ENCODE data around the gene LRPAP1. TPM values are rescaled to one million over a fixed set of nuclear protein-coding genes. Genes with fewer than 3 reads are reported as not detected.
"Not testable (repeated sequence)": the region's sequence is repeated elsewhere in the genome, so short reads cannot be mapped to it uniquely, and the experiment has no call there.

Gene LRPAP1
- total RNA-seq: 10 to 100 TPM; 82.5 to 93.9 TPM

GRCh38 chr4:3531879-3532750 lies at the start of gene LRPAP1:
Gene LRPAP1 (minus strand): TSS chr4:3532422. CDS start chr4:3532412, 10 bp downstream.
- H3K4me1 ChIP-seq: peaks cover 27% of the 10 kb centered on the region
- intact Hi-C loops (cut with DNase I): no loop called here

GRCh38 chr4:3581334-3582090 lies 49.3 kb upstream of the LRPAP1 start:
- H3K9me3 ChIP-seq; ATAC-seq; H3K27me3 ChIP-seq; H3K27ac ChIP-seq; H3K36me3 ChIP-seq (replicated peaks in 1 of 2; ENCODE audit: insufficient read depth in 1 of 2, low read depth in 2 of 2); H3K4me3 ChIP-seq; intact Hi-C loops (cut with DNase I); H3K4me1 ChIP-seq; DNase-seq: not testable (repeated sequence)
- 73 to 88% methylated on average over 5 to 14 of the region's 15 CpGs for WGBS, 2 donors

More at GRCh38 chr4:3531879-3532750, at the start of gene LRPAP1:
- WGBS, 2 donors: 0% methylated on average over 14 to 77 of the region's 84 CpGs
- TF ChIP-seq CTCF (IDR thresholded peaks at IDR 0.05) (peak in 1 of 7 experiments; percentile 6), POLR2A (IDR thresholded peaks at IDR 0.05) (peak; percentile 95 to 98 (median 98))
- ATAC-seq: peak; percentile 97
- Histone ChIP-seq H3K4me3 (peak within 1 kb of the TSS; percentile 87 to 99), H3K27ac (peak within 1 kb of the TSS; percentile 50 to 84 (median 71)), H3K27me3 (no peaks in the 10 kb centered on the region), H3K9me3 (no peaks in the 10 kb centered on the region), H3K36me3 (replicated peaks in 1 of 2; ENCODE audit: insufficient read depth in 1 of 2, low read depth in 2 of 2) (no peaks in the 10 kb centered on the region)
- DNase-seq: peak; percentile 93 to 95 (median 94)

GRCh38 chr4:3580859-3581258 lies 48.6 kb upstream of the LRPAP1 start:
- H3K36me3 ChIP-seq (replicated peaks in 1 of 2; ENCODE audit: insufficient read depth in 1 of 2, low read depth in 2 of 2); H3K9me3 ChIP-seq; H3K27me3 ChIP-seq; H3K4me1 ChIP-seq; DNase-seq; ATAC-seq; H3K27ac ChIP-seq; H3K4me3 ChIP-seq; intact Hi-C loops (cut with DNase I): not testable (repeated sequence)
- WGBS, 2 donors: 63 to 76% methylated on average over 5 to 9 of the region's 9 CpGs

GRCh38 chr4:3578527-3579144 lies 46.4 kb upstream of the LRPAP1 start:
- not testable (repeated sequence) for H3K27me3 ChIP-seq; H3K36me3 ChIP-seq (replicated peaks in 1 of 2; ENCODE audit: insufficient read depth in 1 of 2, low read depth in 2 of 2); DNase-seq; H3K4me3 ChIP-seq; H3K4me1 ChIP-seq; H3K27ac ChIP-seq; H3K9me3 ChIP-seq; ATAC-seq
- WGBS, 2 donors: 52 to 63% methylated on average over 3 to 4 of the region's 4 CpGs
- intact Hi-C loops (cut with DNase I): loop anchor here (10.0 kb wide), 1 partner anchor 296 kb away; no protein-coding TSS in a partner anchor

- 36 to 55% methylated on average over 3 of the region's 3 CpGs for WGBS, 2 donors
- not testable (repeated sequence) for DNase-seq
These were observed 45.8 kb upstream of the LRPAP1 start for GRCh38 chr4:3578052-3578451.

GRCh38 chr4:3577208-3577892 lies 45.1 kb upstream of the LRPAP1 start:
- not testable (repeated sequence) for H3K4me1 ChIP-seq
- intact Hi-C loops (cut with DNase I): loop anchor here (10.0 kb wide), 1 partner anchor 297 kb away; no protein-coding TSS in a partner anchor

More at GRCh38 chr4:3578052-3578451, 45.8 kb upstream of the LRPAP1 start:
- intact Hi-C loops (cut with DNase I): loop anchor here (10.0 kb wide), 1 partner anchor 297 kb away; no protein-coding TSS in a partner anchor
- H3K36me3 ChIP-seq (replicated peaks in 1 of 2; ENCODE audit: insufficient read depth in 1 of 2, low read depth in 2 of 2); H3K27ac ChIP-seq; H3K4me1 ChIP-seq; H3K27me3 ChIP-seq; H3K9me3 ChIP-seq; H3K4me3 ChIP-seq; ATAC-seq: not testable (repeated sequence)

GRCh38 chr4:3576533-3577207 lies 44.4 kb upstream of the LRPAP1 start:
- ATAC-seq; H3K9me3 ChIP-seq; H3K36me3 ChIP-seq (replicated peaks in 1 of 2; ENCODE audit: insufficient read depth in 1 of 2, low read depth in 2 of 2); H3K4me3 ChIP-seq; H3K27ac ChIP-seq; H3K4me1 ChIP-seq; DNase-seq; H3K27me3 ChIP-seq: not testable (repeated sequence)
- 55 to 66% methylated on average over 12 to 21 of the region's 21 CpGs for WGBS, 2 donors
- intact Hi-C loops (cut with DNase I): loop anchor here (10.0 kb wide), 1 partner anchor 298 kb away; no protein-coding TSS in a partner anchor

More at GRCh38 chr4:3577208-3577892, 45.1 kb upstream of the LRPAP1 start:
- H3K27ac ChIP-seq; H3K36me3 ChIP-seq (replicated peaks in 1 of 2; ENCODE audit: insufficient read depth in 1 of 2, low read depth in 2 of 2); ATAC-seq; DNase-seq; H3K9me3 ChIP-seq; H3K27me3 ChIP-seq; H3K4me3 ChIP-seq: not testable (repeated sequence)
- WGBS, 2 donors: 48 to 51% methylated on average over 10 to 11 of the region's 11 CpGs

GRCh38 chr4:3575426-3576369 lies 43.5 kb upstream of the LRPAP1 start:
- intact Hi-C loops (cut with DNase I): loop anchor here (10.0 kb wide), 1 partner anchor 299 kb away; no protein-coding TSS in a partner anchor
- H3K27me3 ChIP-seq; ATAC-seq; H3K4me1 ChIP-seq; H3K36me3 ChIP-seq (replicated peaks in 1 of 2; ENCODE audit: insufficient read depth in 1 of 2, low read depth in 2 of 2); H3K27ac ChIP-seq; H3K9me3 ChIP-seq; DNase-seq; H3K4me3 ChIP-seq: not testable (repeated sequence)
- WGBS, 2 donors: 57 to 61% methylated on average over 13 to 18 of the region's 19 CpGs

All from body of pancreas (tissue), 4 donors.